GM19239 (cell line): ENCODE data around the gene SPACA7.

Source experiments
- DNase-seq: peaks from one replicate; pipeline ENCODE4 v3.0.0; 2011; ENCODE audit warnings: low spot score; ENCODE audit not compliant: insufficient read length
- FAIRE-seq: peaks from 2 replicates; lab custom pipeline; 2011; peaks lifted over from hg19 to GRCh38; lab: Jason Lieb, UNC

The SPACA7 gene

GRCh38 chr13:112456138-112457056, 80.2 kb downstream of the SPACA7 start:
- FAIRE-seq (no peak), DNase-seq (no peak)

DNA sequence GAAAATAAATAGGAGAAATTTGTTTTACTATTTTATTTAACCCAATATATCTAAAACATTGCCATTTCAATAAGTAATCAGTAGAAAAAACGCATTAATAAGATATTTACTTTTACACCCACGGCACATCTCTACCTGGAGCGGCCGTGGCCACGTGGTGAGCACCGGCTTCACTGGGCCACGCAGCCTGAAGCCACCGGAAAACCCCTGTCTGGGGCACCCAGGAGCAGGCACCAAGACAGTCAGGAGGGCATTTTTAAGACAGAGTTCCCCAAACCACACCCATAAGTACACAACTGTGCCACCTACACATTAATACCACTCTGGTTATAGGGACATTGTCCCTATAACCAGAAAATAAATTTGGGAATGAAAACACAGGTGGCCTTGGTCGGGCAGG, 80.9 kb downstream of the SPACA7 start:
- FAIRE-seq (no peak), DNase-seq (no peak)

DNA sequence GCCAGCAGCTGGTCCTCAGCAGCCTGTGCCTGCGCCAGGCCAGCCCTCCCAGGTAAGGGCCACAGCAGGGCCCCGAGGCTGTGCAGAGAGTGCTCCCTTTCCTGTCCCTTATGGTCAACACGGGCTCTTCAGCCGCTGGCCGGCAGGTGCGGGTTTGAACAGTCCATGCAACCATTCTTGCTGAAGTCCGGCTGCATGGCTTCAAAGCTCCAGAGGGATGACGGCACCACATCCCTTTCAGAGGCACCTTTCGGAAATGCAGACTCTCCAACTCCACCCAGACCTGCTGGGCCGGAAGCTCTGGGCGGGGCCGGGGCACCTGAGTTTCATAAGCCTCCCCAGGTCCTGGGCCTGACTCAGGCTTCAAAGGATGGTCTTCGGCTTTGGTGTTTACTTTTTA, 81.3 kb downstream of the SPACA7 start:
- FAIRE-seq = no peak
- DNase-seq = no peak

- no peak for DNase-seq
- FAIRE-seq = no peak
Measured at GRCh38 chr13:112462408-112462807, 86.3 kb downstream of the SPACA7 start.

DNA sequence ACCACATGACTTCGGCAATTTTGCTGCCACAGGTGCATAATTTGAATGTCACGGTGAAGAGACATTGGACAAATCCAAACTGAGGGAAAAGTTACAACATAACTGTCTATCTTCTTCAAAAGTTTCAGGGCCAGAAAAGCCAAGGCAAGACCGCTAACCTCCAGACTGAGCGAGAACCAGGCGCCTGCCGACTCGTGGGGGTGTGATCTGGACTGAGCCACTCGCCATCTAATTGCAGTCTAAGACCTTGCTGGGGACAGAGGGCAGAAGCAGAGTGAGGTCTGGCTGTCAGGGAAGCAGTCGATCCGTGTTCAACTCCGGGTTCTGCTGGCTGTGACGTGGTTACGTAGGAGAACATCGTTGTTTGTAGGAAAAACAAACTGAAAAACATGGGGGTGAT, 88.6 kb downstream of the SPACA7 start:
- DNase-seq (no peak), FAIRE-seq (no peak)

DNA sequence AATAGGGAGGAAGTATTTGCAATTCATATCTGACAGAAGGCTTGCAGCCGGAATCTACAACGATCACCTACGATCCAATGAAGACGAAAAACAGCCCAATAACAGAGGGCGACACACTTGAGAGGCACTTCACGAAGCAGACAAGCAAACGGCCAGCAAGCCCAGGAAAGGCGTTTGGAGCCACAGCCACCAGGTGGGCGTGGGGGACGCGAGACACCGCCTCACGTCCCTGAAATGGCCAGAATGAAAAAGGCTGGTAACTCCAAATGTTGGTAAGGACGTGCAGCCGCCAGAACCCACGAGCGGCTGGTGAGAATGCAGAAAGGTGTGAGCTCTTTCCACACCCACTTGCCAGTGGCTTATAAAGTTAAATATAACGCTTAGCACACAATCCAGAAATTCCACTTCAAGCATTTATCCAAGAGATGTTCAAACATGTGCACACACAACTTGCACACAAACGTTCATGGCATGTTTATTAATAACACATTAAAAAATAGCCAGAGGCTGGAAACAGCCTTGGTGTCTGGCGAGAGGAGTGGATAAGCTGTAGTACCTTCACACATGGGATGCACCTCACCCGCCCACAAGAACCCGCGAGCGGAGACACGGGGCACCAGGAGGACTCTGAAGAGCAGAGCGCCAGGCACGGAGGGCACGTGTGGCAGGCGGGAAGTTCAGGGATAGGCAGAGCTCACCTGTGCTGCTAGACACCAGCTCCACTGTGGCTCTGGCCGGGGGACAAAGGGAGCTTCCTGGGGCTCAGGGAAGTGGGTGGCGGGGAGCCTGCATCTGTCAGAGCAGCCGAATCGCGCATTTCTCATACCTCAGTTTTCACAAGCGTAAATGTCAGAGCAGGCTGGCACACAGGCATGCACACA, 89.3 kb downstream of the SPACA7 start:
- FAIRE-seq (no peak), DNase-seq (no peak)

DNA sequence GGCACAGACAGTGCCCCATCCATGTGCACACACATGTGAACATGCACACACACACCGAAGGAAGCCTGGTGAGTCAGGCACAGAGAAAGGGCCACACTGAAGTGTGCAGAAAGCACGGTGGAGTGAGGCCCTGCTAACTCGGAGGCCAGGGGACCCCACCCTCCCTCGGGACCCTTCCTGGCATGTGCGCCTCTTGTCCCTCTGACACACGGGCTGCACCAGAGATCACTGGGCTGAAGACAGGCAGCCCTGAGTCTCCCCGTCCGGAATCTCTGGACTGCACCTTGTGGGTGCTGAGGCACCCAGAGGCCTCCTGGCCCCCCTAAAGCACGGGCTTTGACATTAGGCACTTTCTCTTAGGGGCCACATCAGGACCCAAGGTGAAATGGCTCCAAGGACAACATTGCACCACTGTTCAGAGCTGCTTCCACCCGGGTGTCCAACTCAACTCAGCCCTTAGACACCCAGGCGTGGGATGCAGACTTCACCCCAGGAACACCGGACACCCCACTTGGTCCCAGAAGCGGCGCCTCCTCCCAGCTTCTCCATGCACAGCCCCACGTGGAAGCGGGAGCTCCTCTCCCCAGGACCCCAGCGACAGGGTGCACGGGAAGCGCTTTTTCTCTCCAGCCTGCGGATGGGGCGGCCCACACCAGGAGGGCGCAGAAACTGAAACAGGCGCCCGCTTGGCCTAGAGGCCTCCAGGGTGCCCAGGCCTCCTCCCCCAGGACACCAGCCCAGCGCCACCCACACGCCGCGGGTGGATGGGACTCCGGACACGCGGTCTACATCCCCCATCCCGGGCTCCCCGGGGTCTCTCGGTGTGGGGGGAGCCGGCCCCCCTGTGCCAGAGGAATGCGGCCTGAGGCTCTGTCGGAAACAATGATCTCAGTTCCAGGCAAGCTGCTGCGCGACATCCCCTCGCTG, 90.2 kb downstream of the SPACA7 start:
- DNase-seq (no peak), FAIRE-seq (no peak)

GRCh38 chr13:112467236-112467635, 91.1 kb downstream of the SPACA7 start:
- DNase-seq = no peak
- no peak for FAIRE-seq

GRCh38 chr13:112468069-112468468, 91.9 kb downstream of the SPACA7 start:
- no peak for DNase-seq
- no peak for FAIRE-seq

GRCh38 chr13:112469071-112469745, 93.1 kb downstream of the SPACA7 start:
- no peak for DNase-seq
- FAIRE-seq = no peak

DNA sequence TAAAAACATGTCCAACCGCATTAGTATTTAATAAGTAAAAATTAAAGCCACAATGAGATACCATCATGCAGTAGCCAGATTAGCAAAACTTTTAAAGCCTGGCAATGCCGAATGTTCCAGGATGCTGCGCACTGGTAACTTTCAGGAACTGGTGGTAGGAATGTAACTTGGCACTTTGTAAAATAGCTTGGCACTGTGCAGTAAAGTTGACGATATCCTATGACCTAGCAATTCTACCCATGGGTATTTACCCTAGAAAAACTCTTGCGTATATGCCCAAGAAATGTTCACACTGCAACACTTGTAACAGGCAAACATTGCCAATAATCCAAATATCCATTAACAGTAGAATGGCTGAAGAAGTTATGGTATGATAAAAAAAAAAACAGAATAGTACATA, 97.7 kb downstream of the SPACA7 start:
- no peak for FAIRE-seq

GRCh38 chr13:112474869-112475268, 98.7 kb downstream of the SPACA7 start:
- no peak for FAIRE-seq

More for the DNA sequence above, 97.7 kb downstream of the SPACA7 start:
- DNase-seq = no peak

GRCh38 chr13:112475889-112476288, 99.7 kb downstream of the SPACA7 start:
- FAIRE-seq = no peak
- no peak for DNase-seq

More at GRCh38 chr13:112474869-112475268, 98.7 kb downstream of the SPACA7 start:
- no peak for DNase-seq

GRCh38 chr13:112477070-112477619, 101.0 kb downstream of the SPACA7 start:
- FAIRE-seq = no peak
- DNase-seq = no peak

DNA sequence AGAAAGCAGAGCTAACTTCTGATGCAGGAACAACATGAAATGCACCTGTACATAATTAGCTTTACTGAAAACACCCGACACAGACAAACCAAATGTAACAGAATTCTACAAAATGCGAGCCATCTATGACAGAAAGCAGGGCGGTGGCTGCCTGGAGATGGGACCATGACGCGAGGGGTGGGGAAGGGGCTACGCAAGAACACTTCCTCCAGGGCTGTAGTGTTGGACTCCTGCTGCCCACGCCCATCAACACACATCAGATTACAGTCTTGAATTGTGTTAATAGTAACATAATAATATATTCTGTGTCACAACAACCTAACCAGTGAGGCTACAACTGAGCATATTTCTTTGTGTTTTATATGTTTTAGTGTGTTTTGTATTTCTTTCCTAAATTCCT, 103.2 kb downstream of the SPACA7 start:
- no peak for FAIRE-seq
- no peak for DNase-seq

DNA sequence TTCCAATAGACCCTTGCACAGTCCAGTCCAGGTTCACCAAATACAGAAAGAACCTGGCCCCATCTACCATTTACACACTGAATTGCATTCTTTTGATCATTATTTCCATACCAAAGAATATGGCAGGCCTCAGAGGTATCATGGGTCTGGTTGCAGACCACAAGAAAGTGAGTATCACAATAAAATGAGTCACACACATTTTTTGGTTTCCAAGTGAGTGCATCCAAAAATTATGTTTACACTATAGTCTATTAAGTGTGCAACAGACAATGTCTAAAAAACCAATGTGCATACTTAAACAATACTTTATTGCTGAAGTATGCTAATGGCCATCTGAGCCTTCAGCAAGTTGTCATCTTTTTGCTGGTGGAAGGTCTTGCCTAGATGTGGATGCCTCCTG, 105.3 kb downstream of the SPACA7 start:
- FAIRE-seq = no peak
- DNase-seq = no peak

DNA sequence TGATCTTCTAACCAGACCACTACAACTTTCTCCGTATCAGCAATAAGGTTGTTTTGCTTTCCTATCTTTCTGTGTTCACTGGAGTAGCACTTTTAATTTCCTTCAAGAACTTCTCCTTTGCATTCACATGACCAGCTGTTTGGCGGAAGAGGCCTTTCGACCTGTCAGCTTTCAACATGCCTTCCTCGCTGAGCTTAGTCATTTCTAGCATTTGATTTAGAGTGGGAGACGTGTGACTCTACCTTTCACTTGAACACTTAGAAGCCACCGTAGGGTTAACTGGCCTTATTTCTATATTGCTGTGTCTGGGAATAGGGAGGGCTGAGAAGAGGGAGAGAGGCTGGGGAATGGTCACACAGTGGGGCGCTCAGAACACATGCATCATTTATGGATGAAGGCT, 107.1 kb downstream of the SPACA7 start:
- DNase-seq (no peak), FAIRE-seq (no peak)
